ENCODE measurements around the gene DIPK1B.

DIPK1B gene

DNA sequence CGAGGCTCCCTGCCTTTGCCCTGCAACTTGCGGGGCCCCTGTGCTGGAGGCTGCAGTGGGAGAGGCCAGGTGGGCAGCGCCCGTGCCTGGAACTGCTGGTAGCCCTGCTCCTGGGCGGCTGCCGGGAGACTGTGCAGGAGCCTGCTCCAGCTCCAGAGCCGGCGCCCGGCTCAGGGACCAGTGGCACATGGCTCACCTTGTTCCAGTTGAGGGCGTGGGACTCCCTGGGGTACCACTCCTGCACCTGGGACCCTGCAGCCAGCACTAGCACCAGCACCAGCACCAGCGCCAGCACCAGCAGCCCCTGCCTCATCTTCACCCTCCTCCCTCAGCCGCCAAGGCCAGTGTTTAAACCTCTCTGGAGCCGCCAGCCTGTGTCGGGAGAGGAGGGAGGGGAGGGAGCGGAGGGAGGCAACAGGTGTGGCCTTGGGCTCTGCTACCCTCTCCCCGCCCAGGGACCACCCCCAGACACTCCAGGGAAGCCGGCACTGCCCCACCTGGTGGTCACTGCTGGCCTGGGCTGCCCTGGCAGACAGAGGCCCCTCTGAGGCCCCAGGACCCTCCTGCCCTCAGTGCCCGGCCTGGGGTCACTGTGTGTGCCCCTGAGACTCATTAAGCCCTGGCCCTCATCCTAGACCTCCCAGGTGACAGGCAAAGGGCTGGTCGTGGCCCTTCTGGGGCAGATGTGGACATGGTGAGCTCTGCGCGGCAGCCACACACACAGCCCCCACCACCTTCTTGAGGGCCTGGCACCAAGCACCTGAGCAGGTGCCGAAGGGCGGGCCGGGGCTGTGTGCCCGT lies 30.4 kb downstream of the DIPK1B start, which contains the start of gene LCN10:
TSS of gene LCN10 (minus strand) at position 350 of the 801 bp plus-strand sequence. CDS start at position 313, 37 bp downstream.
- TF ChIP-seq, protein P1, sequence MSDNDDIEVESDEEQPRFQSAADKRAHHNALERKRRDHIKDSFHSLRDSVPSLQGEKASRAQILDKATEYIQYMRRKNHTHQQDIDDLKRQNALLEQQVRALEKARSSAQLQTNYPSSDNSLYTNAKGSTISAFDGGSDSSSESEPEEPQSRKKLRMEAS (IDR thresholded peaks at IDR 0.05; ENCODE audit: low read depth, low read length) = no peak
- TF ChIP-seq, protein P2, sequence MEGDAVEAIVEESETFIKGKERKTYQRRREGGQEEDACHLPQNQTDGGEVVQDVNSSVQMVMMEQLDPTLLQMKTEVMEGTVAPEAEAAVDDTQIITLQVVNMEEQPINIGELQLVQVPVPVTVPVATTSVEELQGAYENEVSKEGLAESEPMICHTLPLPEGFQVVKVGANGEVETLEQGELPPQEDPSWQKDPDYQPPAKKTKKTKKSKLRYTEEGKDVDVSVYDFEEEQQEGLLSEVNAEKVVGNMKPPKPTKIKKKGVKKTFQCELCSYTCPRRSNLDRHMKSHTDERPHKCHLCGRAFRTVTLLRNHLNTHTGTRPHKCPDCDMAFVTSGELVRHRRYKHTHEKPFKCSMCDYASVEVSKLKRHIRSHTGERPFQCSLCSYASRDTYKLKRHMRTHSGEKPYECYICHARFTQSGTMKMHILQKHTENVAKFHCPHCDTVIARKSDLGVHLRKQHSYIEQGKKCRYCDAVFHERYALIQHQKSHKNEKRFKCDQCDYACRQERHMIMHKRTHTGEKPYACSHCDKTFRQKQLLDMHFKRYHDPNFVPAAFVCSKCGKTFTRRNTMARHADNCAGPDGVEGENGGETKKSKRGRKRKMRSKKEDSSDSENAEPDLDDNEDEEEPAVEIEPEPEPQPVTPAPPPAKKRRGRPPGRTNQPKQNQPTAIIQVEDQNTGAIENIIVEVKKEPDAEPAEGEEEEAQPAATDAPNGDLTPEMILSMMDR (IDR thresholded peaks at IDR 0.05; ENCODE audit: low read depth, low read length) = peak; percentile 27
- TF ChIP-seq MYC (IDR thresholded peaks at IDR 0.05; ENCODE audit: low read depth, low read length) (no peak), POLR2A (IDR thresholded peaks at IDR 0.05; ENCODE audit: extremely low read depth, insufficient read length) (no peak)
- no peak within 1 kb of the TSS for H3K4me3 ChIP-seq (ENCODE audit: low read depth, low read length)
- no peak for DNase-seq (ENCODE audit: low read depth)

DNA sequence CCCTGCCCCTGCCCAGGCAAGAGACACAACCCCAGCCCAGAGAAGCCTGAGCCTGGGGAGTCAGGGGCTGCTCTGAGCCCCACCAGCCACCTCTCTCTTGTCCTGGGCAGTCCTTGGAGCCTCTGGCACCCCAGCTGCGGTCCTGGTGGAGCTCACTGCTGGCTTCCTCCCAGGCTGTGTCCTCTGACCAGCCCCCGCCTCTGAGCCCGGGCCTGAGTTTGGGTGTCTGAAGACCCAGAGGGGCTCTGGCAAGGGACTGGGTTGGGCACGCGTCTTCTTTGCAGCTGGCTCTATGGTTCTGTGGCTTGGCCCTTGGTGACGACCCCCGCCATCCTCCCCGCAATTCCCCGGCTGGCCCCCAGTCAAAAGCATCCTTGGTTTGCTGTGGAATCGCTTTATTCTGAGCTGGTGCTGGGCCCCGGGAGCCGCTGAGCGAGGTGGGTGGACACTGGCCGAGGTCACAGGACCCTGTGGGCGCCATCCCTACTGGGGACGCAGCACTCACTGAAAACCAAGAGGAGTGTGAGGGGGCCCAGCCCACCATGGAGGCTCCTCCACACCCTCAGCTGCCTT lies 31.4 kb downstream of the DIPK1B start:
- no peak for DNase-seq (ENCODE audit: low read depth)
- TF ChIP-seq POLR2A (IDR thresholded peaks at IDR 0.05; ENCODE audit: extremely low read depth, insufficient read length) = no peak
- TF ChIP-seq MYC (IDR thresholded peaks at IDR 0.05; ENCODE audit: low read depth, low read length) = no peak
- TF ChIP-seq, protein P2 (IDR thresholded peaks at IDR 0.05; ENCODE audit: low read depth, low read length) = no peak
- TF ChIP-seq, protein P1 (IDR thresholded peaks at IDR 0.05; ENCODE audit: low read depth, low read length) = no peak
- no peak overlapping the region for H3K4me3 ChIP-seq (ENCODE audit: low read depth, low read length)

DNA sequence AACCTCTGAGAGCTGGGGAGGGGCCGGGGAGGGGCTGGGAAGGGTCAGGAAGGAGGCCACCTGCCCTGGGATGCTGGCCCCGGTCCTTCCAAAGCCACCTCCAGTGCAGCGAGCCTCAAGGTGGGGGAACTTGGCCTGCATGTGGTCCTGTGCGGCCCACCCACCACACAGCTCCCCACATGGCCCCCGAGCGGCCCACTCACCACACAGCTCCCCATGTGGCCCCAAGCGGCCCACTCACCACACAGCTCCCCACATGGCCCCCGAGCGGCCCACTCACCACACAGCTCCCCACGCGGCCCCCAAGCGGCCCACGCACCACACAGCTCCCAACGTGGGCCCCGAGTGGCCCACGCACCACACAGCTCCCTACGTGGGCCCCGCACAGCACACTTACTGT lies 32.4 kb downstream of the DIPK1B start:
- TF ChIP-seq, protein P2 (IDR thresholded peaks at IDR 0.05; ENCODE audit: low read depth, low read length) = no peak
- no peak for TF ChIP-seq POLR2A (IDR thresholded peaks at IDR 0.05; ENCODE audit: extremely low read depth, insufficient read length)
- TF ChIP-seq, protein P1 (IDR thresholded peaks at IDR 0.05; ENCODE audit: low read depth, low read length) = no peak
- TF ChIP-seq MYC (IDR thresholded peaks at IDR 0.05; ENCODE audit: low read depth, low read length) = no peak
- H3K4me3 ChIP-seq (ENCODE audit: low read depth, low read length) = no peak overlapping the region
- no peak for DNase-seq (ENCODE audit: low read depth)

DNA sequence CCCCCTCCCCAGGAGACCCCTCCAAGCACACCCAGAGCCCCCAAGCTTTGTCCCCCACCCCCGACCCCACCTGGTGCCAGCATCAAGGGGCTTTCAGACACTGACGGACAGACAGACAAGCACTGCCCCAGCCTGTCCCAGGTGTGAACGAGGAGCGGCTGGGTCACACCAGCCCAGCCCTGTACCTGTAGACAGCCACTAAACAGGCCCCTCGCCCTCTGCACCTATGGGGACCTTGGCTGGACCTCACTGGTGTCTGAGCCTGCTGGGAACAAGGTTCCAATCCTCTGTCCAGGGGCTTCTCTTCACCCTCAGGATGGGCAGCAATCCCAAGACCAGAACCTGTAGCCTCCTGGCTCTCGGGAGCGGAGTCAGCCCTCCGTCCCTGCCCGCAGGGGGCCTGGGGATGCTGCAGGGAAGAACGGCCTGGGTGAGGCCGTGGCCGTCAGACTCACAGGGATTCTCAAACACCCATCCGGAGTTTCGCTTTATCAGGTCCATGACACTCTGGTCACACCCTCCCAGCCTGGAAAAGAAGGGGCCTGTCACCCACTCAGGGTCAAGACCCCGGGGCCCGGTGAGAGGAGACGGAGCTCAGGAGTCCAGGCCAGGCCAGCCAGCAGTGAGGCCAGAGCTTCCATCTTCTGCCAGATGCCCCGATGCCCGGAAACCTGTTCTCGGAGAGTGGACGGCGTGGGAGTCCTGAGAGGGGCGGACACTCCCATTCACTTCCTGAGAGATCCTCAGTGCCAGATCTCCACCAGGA lies 33.2 kb downstream of the DIPK1B start:
- no peak for DNase-seq (ENCODE audit: low read depth)
- no peak overlapping the region for H3K4me3 ChIP-seq (ENCODE audit: low read depth, low read length)
- no peak for TF ChIP-seq MYC (IDR thresholded peaks at IDR 0.05; ENCODE audit: low read depth, low read length)
- no peak for TF ChIP-seq POLR2A (IDR thresholded peaks at IDR 0.05; ENCODE audit: extremely low read depth, insufficient read length)
- TF ChIP-seq, protein P1 (IDR thresholded peaks at IDR 0.05; ENCODE audit: low read depth, low read length) = no peak
- TF ChIP-seq, protein P2 (IDR thresholded peaks at IDR 0.05; ENCODE audit: low read depth, low read length) = no peak

DNA sequence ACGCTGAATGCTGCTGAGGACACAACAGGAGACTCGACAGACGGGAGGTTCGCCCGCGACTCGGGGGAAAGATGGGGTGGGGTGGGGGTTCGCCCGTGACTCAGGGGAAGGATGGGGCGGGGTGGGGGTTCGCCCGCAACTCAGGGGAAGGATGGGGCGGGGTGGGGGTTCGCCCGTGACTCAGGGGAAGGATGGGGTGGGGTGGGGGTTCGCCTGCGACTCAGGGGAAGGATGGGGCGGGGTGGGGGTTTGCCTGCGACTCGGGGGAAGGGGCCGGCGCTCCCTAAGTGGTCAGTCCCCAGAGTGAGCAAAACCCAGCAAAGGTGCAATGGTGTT lies 33.8 kb downstream of the DIPK1B start:
- H3K4me3 ChIP-seq (ENCODE audit: low read depth, low read length) = no peak overlapping the region
- no peak for TF ChIP-seq POLR2A (IDR thresholded peaks at IDR 0.05; ENCODE audit: extremely low read depth, insufficient read length)
- TF ChIP-seq, protein P2 (IDR thresholded peaks at IDR 0.05; ENCODE audit: low read depth, low read length) = no peak
- TF ChIP-seq, protein P1 (IDR thresholded peaks at IDR 0.05; ENCODE audit: low read depth, low read length) = no peak
- TF ChIP-seq MYC (IDR thresholded peaks at IDR 0.05; ENCODE audit: low read depth, low read length) = no peak
- no peak for DNase-seq (ENCODE audit: low read depth)

All from NB4 (cell line).